Measurements from ENCODE around the gene AQP5. TPM values are rescaled to one million over a fixed set of nuclear protein-coding genes. Genes with fewer than 3 reads are reported as not detected.

Gene AQP5
- total and polyA plus RNA-seq, 8 donors = 2.9 to 54.3 (median 8.6) TPM; not detected in 2

- no peak for TF ChIP-seq EP300 (IDR thresholded peaks at IDR 0.05)
- no peak for TF ChIP-seq POLR2AphosphoS5 (IDR thresholded peaks at IDR 0.05)
- TF ChIP-seq CTCF (IDR thresholded peaks at IDR 0.05) = no peak
- TF ChIP-seq POLR2A (IDR thresholded peaks at IDR 0.05) = no peak
- H3K4me3 ChIP-seq = no peak overlapping the region
- H3K4me1 ChIP-seq = no peaks in the 10 kb centered on the region
- intact Hi-C loops (cut with DNase I; ENCODE audit: low total_unique reads) = no loop called here
- H3K27me3 ChIP-seq = peaks cover 0 to 7% (median 0%) of the 10 kb centered on the region in 3 donors
- no peak overlapping the region for H3K27ac ChIP-seq
- H3K9me3 ChIP-seq = no peaks in the 10 kb centered on the region
- no peaks in the 10 kb centered on the region for H3K36me3 ChIP-seq
- 82 to 93% (median 88%) methylated on average over 6 to 7 of the region's 7 CpGs for WGBS, 5 donors
- DNase-seq = no peak
These were observed 32.1 kb upstream of the AQP5 start for GRCh38 chr12:49929581-49929980.

GRCh38 chr12:49930515-49931288, 31.0 kb upstream of the AQP5 start:
- H3K4me3 ChIP-seq = no peak overlapping the region
- 60 to 71% (median 66%) methylated on average over 3 of the region's 3 CpGs for WGBS, 5 donors
- TF ChIP-seq CTCF (IDR thresholded peaks at IDR 0.05) (no peak), POLR2AphosphoS5 (IDR thresholded peaks at IDR 0.05) (no peak), EP300 (IDR thresholded peaks at IDR 0.05) (no peak), POLR2A (IDR thresholded peaks at IDR 0.05) (no peak)
- H3K36me3 ChIP-seq = no peaks in the 10 kb centered on the region
- DNase-seq = no peak
- peaks cover 0 to 7% (median 0%) of the 10 kb centered on the region in 3 donors for H3K27me3 ChIP-seq
- H3K9me3 ChIP-seq = no peaks in the 10 kb centered on the region
- no peak overlapping the region for H3K27ac ChIP-seq
- no peaks in the 10 kb centered on the region for H3K4me1 ChIP-seq
- intact Hi-C loops (cut with DNase I; ENCODE audit: low total_unique reads) = no loop called here

GRCh38 chr12:49932023-49932422, 29.6 kb upstream of the AQP5 start:
- Histone ChIP-seq H3K9me3 (no peaks in the 10 kb centered on the region), H3K4me3 (no peak overlapping the region), H3K27ac (no peak overlapping the region), H3K4me1 (no peaks in the 10 kb centered on the region), H3K27me3 (peaks cover 0 to 7% (median 0%) of the 10 kb centered on the region in 3 donors), H3K36me3 (no peaks in the 10 kb centered on the region)
- DNase-seq = no peak
- TF ChIP-seq POLR2A (IDR thresholded peaks at IDR 0.05) = no peak
- no peak for TF ChIP-seq CTCF (IDR thresholded peaks at IDR 0.05)
- intact Hi-C loops (cut with DNase I; ENCODE audit: low total_unique reads) = no loop called here
- WGBS, 5 donors = 68 to 96% (median 74%) methylated on average over 5 to 7 of the region's 7 CpGs

GRCh38 chr12:49932533-49933130, 29.0 kb upstream of the AQP5 start:
- H3K9me3 ChIP-seq = no peaks in the 10 kb centered on the region
- TF ChIP-seq POLR2AphosphoS5 (IDR thresholded peaks at IDR 0.05) (no peak), EP300 (IDR thresholded peaks at IDR 0.05) (no peak), POLR2A (IDR thresholded peaks at IDR 0.05) (no peak), CTCF (IDR thresholded peaks at IDR 0.05) (no peak)
- H3K36me3 ChIP-seq = no peaks in the 10 kb centered on the region
- H3K27me3 ChIP-seq = peaks cover 0 to 7% (median 0%) of the 10 kb centered on the region in 3 donors
- no peak for DNase-seq
- H3K4me3 ChIP-seq = no peak overlapping the region
- no peak overlapping the region for H3K27ac ChIP-seq
- H3K4me1 ChIP-seq = no peaks in the 10 kb centered on the region
- 78 to 88% (median 82%) methylated on average over 8 of the region's 8 CpGs for WGBS, 5 donors
- intact Hi-C loops (cut with DNase I; ENCODE audit: low total_unique reads) = no loop called here
